Retinal pigment epithelial cell (primary cell): ENCODE data around the gene AFF3.

ENCODE experiments used
- DNase-seq: peaks from one replicate; pipeline ENCODE4 v3.0.0-alpha.2; 2010; ENCODE audit warnings: low read depth
- H3K4me3 ChIP-seq: 2 replicates; pipeline ENCODE4 v1.5.1; 2011; ENCODE audit warnings: mild to moderate bottlenecking, low read length, control low read depth, moderate library complexity
- CTCF ChIP-seq: conservative IDR thresholded peaks from 2 replicates; pipeline ENCODE4 v1.5.1; 2011; ENCODE audit warnings: low read depth, low read length, control low read depth, inconsistent platforms

The AFF3 gene

GRCh38 chr2:99822474-99823207 is 319.7 kb downstream of the AFF3 start:
- H3K4me3 ChIP-seq = no peak overlapping the region
- TF ChIP-seq CTCF = no peak
- DNase-seq = no peak

- H3K4me3 ChIP-seq = no peak overlapping the region
- TF ChIP-seq CTCF = no peak
- no peak for DNase-seq
These were observed 320.4 kb downstream of the AFF3 start for GRCh38 chr2:99821984-99822383.

GRCh38 chr2:99821572-99821971 is 320.8 kb downstream of the AFF3 start:
- TF ChIP-seq CTCF = no peak
- H3K4me3 ChIP-seq = no peak overlapping the region
- peak; percentile 94 for DNase-seq

- DNase-seq = no peak
- no peak for TF ChIP-seq CTCF
- H3K4me3 ChIP-seq = no peak overlapping the region
These were observed 321.4 kb downstream of the AFF3 start for GRCh38 chr2:99821039-99821438.

- H3K4me3 ChIP-seq = no peak overlapping the region
- TF ChIP-seq CTCF = peak; percentile 36
- no peak for DNase-seq
These were observed 322.6 kb downstream of the AFF3 start for GRCh38 chr2:99819766-99820165.

- H3K4me3 ChIP-seq = no peak overlapping the region
- peak; percentile 33 for TF ChIP-seq CTCF
- DNase-seq = no peak
These were observed 323.5 kb downstream of the AFF3 start for GRCh38 chr2:99818842-99819241.

GRCh38 chr2:99816908-99817307 is 325.5 kb downstream of the AFF3 start:
- H3K4me3 ChIP-seq = no peak overlapping the region
- no peak for DNase-seq
- no peak for TF ChIP-seq CTCF
